SK-N-SH treated with all-trans-retinoic acid at 6 μM for 48 hours (cell line): ENCODE data around the gene LOXL3.

Experiments
- ATAC-seq: fragments of 200-7000 bp; cut with Tn5 transposase; 3 replicates; pipeline ENCODE4 v1.9.1; 2020; ENCODE audit warnings: mild to moderate bottlenecking, moderate library complexity
- ARNTL ChIP-seq: fragments of 450-650 bp; formaldehyde crosslinking; IDR thresholded peaks from 2 replicates; pipeline ENCODE4 v1.5.0; 2020; ENCODE audit warnings: low read depth, mild to moderate bottlenecking, moderate library complexity, borderline replicate concordance
- BACH2 ChIP-seq: fragments of 250-450 bp; sonication (Bioruptor Pico); IDR thresholded peaks from 2 replicates; pipeline ENCODE4 v1.9.0; 2021; ENCODE audit warnings: mild to moderate bottlenecking, borderline replicate concordance
- CSDC2 ChIP-seq: fragments of 250-450 bp; sonication (Bioruptor Pico); IDR thresholded peaks from 2 replicates; pipeline ENCODE4 v1.5.0; 2020; ENCODE audit warnings: mild to moderate bottlenecking, moderate library complexity
- ESRRG ChIP-seq: fragments of 250-450 bp; sonication (Bioruptor Pico); IDR thresholded peaks from 2 replicates; pipeline ENCODE4 v1.6.1; 2021; ENCODE audit warnings: mild to moderate bottlenecking
- GLIS3 ChIP-seq: fragments of 250-450 bp; sonication (Bioruptor Pico); IDR thresholded peaks from 2 replicates; pipeline ENCODE4 v1.5.0; 2020; ENCODE audit warnings: mild to moderate bottlenecking, moderate library complexity
- OSR1 ChIP-seq: fragments of 250-450 bp; sonication (Bioruptor Pico); IDR thresholded peaks from 2 replicates; pipeline ENCODE4 v1.8.0; 2022; ENCODE audit warnings: moderate library complexity, mild to moderate bottlenecking, inconsistent platforms
- PPARA ChIP-seq: fragments of 250-450 bp; sonication (Bioruptor Pico); IDR thresholded peaks from 2 replicates; pipeline ENCODE4 v1.5.0; 2020; ENCODE audit warnings: mild to moderate bottlenecking, borderline replicate concordance
- SNAI2 ChIP-seq: fragments of 250-450 bp; sonication (Bioruptor Pico); IDR thresholded peaks from 2 replicates; pipeline ENCODE4 v1.5.0; 2020; ENCODE audit warnings: mild to moderate bottlenecking, moderate library complexity
- TCF4 ChIP-seq: fragments of 250-450 bp; sonication (Bioruptor Pico); IDR thresholded peaks from 2 replicates; pipeline ENCODE4 v1.8.0; 2021; ENCODE audit warnings: mild to moderate bottlenecking, moderate library complexity, borderline replicate concordance
- TOX ChIP-seq: fragments of 250-450 bp; sonication (Bioruptor Pico); IDR thresholded peaks from 2 replicates; pipeline ENCODE4 v1.8.0; 2021; ENCODE audit warnings: mild to moderate bottlenecking, moderate library complexity, borderline replicate concordance
- ZFP3 ChIP-seq: fragments of 250-450 bp; sonication (Bioruptor Pico); IDR thresholded peaks from 2 replicates; pipeline ENCODE4 v1.5.0; 2020; ENCODE audit warnings: mild to moderate bottlenecking, moderate library complexity
- ZNF565 ChIP-seq: fragments of 450-650 bp; formaldehyde crosslinking; conservative IDR thresholded peaks from 2 replicates; pipeline ENCODE4 v1.5.0; 2020; ENCODE audit warnings: low read depth, mild to moderate bottlenecking, moderate library complexity
- ZNF70 ChIP-seq: fragments of 450-650 bp; formaldehyde crosslinking; IDR thresholded peaks from 2 replicates; pipeline ENCODE4 v1.5.0; 2020; ENCODE audit warnings: mild to moderate bottlenecking, moderate library complexity
- ZNF8 ChIP-seq: fragments of 450-650 bp; formaldehyde crosslinking; IDR thresholded peaks from 2 replicates; pipeline ENCODE4 v1.5.0; 2020; ENCODE audit warnings: mild to moderate bottlenecking, moderate library complexity
- TF ChIP-seq, protein P1 (sequence below): fragments of 250-450 bp; sonication (Bioruptor Pico); IDR thresholded peaks from 2 replicates; pipeline ENCODE4 v1.5.0; 2020; ENCODE audit warnings: mild to moderate bottlenecking, moderate library complexity
- TF ChIP-seq, protein P2 (sequence below): fragments of 250-450 bp; sonication (Bioruptor Pico); IDR thresholded peaks from 2 replicates; pipeline ENCODE4 v1.8.0; 2020; ENCODE audit warnings: mild to moderate bottlenecking, moderate library complexity, borderline replicate concordance

LOXL3 gene

DNA sequence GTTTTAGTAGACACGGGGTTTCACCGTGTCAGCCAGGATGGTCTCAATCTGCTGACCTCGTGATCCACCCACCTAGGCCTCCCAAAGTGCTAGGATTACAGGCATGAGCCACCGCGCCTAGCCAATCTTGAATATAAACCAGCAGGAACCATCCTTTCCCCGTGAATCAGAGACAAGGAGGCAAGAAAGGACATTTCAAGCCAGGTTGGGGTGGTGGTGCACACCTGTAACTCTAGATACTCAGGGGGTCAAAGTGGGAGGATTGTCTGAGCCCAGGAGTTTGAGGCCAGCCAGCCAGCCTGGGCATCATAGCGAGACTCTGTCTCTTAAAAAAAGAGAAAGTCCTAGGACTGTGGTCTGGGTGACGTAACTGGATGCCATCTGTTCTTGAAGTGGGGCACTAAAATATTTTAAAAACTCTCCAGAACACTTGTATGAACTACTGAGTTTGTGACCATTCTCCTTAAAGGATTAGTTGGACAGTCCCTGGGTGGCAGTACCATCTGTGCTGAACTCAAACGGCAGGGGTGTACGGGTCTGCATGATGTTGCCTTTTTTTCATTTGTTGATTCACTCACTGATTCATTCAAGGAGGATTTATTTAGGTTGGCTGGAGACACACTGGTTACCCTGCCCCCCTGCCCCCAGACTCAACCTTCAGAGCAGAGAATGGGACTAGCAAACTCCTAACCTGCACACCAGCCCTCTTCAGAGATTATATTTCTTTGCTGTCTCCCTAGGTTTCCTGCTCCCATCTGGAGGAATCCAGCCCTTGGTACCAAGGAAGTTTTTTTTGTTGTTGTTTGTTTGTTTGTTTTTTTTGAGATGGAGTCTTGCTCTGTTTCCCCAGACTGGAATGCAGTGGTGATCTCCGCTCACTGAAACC lies 42.4 kb downstream of the LOXL3 start:
- ATAC-seq, result no peak

DNA sequence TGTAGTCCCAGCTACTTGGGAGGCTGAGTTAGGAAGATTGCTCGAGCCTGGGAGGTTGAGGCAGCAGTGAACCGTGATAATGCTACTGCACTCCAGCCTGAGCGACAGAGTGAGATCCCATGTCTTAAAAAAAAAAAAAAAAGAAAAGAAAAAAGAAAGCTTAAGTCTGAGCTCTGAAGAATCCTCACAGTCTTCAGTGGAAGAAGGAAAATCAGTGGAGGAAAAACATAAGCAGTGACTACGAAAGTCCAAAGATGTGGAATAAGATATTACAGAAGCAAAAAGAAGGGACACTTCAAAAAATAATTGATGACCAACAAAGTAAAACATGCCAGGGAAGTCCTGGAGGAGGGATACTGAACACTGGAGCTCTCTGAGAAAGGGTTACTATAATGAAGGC lies 43.5 kb downstream of the LOXL3 start:
- TF ChIP-seq CSDC2 (no peak), ZNF8 (CRISPR knock-in tag) (no peak), ZNF565 (no peak), TCF4 (CRISPR knock-in tag) (no peak), OSR1 (CRISPR knock-in tag) (no peak)
- TF ChIP-seq, protein P1, sequence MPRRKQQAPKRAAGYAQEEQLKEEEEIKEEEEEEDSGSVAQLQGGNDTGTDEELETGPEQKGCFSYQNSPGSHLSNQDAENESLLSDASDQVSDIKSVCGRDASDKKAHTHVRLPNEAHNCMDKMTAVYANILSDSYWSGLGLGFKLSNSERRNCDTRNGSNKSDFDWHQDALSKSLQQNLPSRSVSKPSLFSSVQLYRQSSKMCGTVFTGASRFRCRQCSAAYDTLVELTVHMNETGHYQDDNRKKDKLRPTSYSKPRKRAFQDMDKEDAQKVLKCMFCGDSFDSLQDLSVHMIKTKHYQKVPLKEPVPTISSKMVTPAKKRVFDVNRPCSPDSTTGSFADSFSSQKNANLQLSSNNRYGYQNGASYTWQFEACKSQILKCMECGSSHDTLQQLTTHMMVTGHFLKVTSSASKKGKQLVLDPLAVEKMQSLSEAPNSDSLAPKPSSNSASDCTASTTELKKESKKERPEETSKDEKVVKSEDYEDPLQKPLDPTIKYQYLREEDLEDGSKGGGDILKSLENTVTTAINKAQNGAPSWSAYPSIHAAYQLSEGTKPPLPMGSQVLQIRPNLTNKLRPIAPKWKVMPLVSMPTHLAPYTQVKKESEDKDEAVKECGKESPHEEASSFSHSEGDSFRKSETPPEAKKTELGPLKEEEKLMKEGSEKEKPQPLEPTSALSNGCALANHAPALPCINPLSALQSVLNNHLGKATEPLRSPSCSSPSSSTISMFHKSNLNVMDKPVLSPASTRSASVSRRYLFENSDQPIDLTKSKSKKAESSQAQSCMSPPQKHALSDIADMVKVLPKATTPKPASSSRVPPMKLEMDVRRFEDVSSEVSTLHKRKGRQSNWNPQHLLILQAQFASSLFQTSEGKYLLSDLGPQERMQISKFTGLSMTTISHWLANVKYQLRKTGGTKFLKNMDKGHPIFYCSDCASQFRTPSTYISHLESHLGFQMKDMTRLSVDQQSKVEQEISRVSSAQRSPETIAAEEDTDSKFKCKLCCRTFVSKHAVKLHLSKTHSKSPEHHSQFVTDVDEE (CRISPR knock-in tag), result no peak
- ATAC-seq, result no peak

More for the DNA sequence above, 42.4 kb downstream of the LOXL3 start:
- TF ChIP-seq ZFP3, result peak; percentile 96
- TF ChIP-seq SNAI2 (CRISPR knock-in tag), result no peak
- TF ChIP-seq ESRRG, result no peak
- no peak for TF ChIP-seq PPARA
- no peak for TF ChIP-seq OSR1 (CRISPR knock-in tag)

DNA sequence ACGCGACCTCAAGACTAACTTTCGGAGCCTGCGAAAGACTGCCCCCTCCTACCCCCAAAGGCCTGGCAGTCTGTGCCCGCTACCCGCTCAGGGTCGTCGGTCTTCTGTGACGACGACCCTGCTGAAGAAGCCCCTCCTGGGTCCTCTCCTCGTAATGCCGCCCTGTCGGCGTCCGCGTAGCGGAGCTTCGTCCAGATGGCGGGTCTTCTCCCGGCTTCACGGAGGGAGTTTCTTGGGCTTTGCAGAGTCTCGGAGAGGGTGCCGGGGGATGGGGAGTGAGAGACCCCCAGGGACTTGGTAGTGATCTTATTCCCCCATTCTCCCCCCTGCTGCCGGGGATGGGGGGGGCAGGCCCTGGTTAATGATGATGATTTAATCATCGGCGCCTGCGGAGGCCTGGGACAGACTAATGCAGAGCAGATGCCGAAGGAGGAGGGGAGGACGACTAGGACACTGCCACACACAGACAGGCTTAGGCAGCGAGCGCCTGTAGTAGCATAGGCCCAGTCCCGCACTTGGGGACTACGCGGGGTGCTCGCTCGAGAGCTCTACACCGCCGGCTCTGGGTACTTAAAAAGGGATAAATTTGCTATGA lies 45.7 kb downstream of the LOXL3 start:
- peak; percentile 79 for ATAC-seq
- peak; percentile 50; the same call in 1 of the 2 replicates for TF ChIP-seq ZNF70 (CRISPR knock-in tag)
- TF ChIP-seq, protein P2, sequence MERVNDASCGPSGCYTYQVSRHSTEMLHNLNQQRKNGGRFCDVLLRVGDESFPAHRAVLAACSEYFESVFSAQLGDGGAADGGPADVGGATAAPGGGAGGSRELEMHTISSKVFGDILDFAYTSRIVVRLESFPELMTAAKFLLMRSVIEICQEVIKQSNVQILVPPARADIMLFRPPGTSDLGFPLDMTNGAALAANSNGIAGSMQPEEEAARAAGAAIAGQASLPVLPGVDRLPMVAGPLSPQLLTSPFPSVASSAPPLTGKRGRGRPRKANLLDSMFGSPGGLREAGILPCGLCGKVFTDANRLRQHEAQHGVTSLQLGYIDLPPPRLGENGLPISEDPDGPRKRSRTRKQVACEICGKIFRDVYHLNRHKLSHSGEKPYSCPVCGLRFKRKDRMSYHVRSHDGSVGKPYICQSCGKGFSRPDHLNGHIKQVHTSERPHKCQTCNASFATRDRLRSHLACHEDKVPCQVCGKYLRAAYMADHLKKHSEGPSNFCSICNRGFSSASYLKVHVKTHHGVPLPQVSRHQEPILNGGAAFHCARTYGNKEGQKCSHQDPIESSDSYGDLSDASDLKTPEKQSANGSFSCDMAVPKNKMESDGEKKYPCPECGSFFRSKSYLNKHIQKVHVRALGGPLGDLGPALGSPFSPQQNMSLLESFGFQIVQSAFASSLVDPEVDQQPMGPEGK (CRISPR knock-in tag), result peak; percentile 98
- 0 out of 2 replicates have a peak, but pooled peaks have one; percentile 66 for TF ChIP-seq ZFP3
- TF ChIP-seq ARNTL (CRISPR knock-in tag), result no peak
- TF ChIP-seq TCF4 (CRISPR knock-in tag), result peak; percentile 96
- TF ChIP-seq TOX (CRISPR knock-in tag), result no peak
- TF ChIP-seq ZNF8 (CRISPR knock-in tag), result 0 out of 2 replicates have a peak, but pooled peaks have one; percentile 11
- no peak for TF ChIP-seq BACH2 (CRISPR knock-in tag)
- no peak for TF ChIP-seq ESRRG
- no peak for TF ChIP-seq GLIS3
- TF ChIP-seq OSR1 (CRISPR knock-in tag), result no peak
- TF ChIP-seq, protein P1 (CRISPR knock-in tag), result peak; percentile 43; the same call in 1 of the 2 replicates
- TF ChIP-seq, all 23 proteins: peak for 6

DNA sequence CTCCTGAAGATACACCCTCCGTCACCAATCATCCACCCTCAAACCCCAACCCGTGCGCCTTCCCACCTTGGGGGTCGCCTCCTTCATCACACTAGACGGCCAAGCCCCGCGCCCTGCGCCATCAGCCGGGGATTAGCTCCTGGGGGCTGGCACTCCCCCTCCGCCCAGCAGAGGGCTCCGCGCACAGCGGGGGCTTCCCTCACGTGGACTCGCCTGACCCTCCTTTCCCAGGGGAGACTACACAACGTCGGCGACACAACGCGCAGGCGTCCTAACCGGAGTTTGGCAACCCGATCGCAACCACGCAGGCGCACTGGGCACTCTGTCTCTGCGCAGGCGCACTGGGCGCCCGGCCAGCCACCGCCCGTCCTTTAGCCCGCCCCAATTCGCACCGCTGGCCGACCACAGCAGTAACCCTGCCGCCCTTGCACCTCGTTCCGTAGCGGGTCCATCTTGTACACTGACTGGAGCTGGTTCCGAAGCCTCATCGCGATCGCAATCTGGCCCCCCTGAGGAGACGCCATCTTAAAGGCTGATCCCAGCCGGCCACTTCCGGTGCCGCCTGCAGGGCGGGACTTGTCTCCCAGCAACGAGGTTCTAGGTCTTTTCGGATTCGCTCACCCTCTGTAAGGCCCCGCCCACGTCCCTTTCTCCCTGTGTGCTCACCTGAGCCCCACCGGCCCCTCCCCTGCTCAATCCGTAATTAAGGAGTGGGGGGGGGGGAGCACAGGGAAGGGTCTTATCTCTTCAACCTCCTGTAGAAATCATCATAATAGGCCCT lies 46.4 kb downstream of the LOXL3 start, which contains the start of gene PCGF1:
Gene PCGF1 (minus strand): TSS at position 551 of the 781 bp plus-strand sequence. CDS start 27 bp downstream, at position 524.
- ATAC-seq, result peak; percentile 93
- no peak for TF ChIP-seq CSDC2
- peak; percentile 92 for TF ChIP-seq ARNTL (CRISPR knock-in tag)
